HCT116 (cell line): ENCODE results near the gene DHRS12. TPM values are rescaled to one million over a fixed set of nuclear protein-coding genes. Genes with fewer than 3 reads are reported as not detected.

Experiments used
- ATAC-seq: fragments of 200-7000 bp; cut with Tn5 transposase; 2 replicates; pipeline ENCODE4 v1.9.1; 2020; ENCODE audit warnings: mild to moderate bottlenecking, moderate library complexity
- BruUV-seq: library from RNA; stranded (reverse); fragments of 400-500 nt; replicated peaks from 2 replicates; lab custom pipeline; 2021; lab: Mats Ljungman, UMichigan
- CTCF ChIA-PET: fragments of 300-600 bp; sonication (Branson Sonifier 250); formaldehyde crosslinking; loops from one replicate; lab custom pipeline; 2021; ENCODE audit warnings: antibody characterized with exemption; lab: Charles Lee
- POLR2A ChIA-PET: fragments of 300-600, 350-600 bp; sonication (Branson Sonifier 250); formaldehyde crosslinking; loops from one replicate; lab custom pipeline; 2021; ENCODE audit warnings: antibody characterized with exemption; lab: Charles Lee
- RAD21 ChIA-PET, 2 experiments: fragments of 300-600 bp; sonication (Branson Sonifier 250); formaldehyde crosslinking; loops; one replicate each; lab custom pipeline; 2023; ENCODE audit warnings: low total read pairs in 2 of 2; ENCODE audit not compliant: uncharacterized antibody in 2 of 2, unreplicated experiment in 2 of 2, low non-redundant PET in 1 of 2; lab: Charles Lee
- DNase-seq: peaks from one replicate; pipeline ENCODE4 v3.0.0-alpha.2; 2010; ENCODE audit warnings: low read depth, low spot score
- H2AFZ ChIP-seq: fragments of 200-600 bp; shearing (Covaris generic), sonication (generic); 2 replicates; pipeline ENCODE4 v1.6.1; 2017; ENCODE audit warnings: low read depth, mixed run types, mixed read lengths, antibody characterized with exemption, low read length; ENCODE audit not compliant: poor library complexity, severe bottlenecking
- H3K27ac ChIP-seq: 2 replicates; pipeline ENCODE4 v1.5.1; 2012; ENCODE audit warnings: low read depth, low read length
- H3K27me3 ChIP-seq: fragments of 200-600 bp; sonication (generic); 2 replicates; pipeline ENCODE4 v1.6.1; 2016; ENCODE audit warnings: mixed run types, low read length, mixed read lengths; ENCODE audit not compliant: insufficient read depth
- H3K36me3 ChIP-seq, 2 experiments: fragments of 200-500 bp in 1 of 2; fragments of 200-600 bp in 1 of 2; sonication (Bioruptor generic) in 1 of 2; sonication (generic) in 1 of 2; 2 replicates each; pipeline versions ENCODE4 v1.5.1 to v1.6.1; 2014 to 2016; ENCODE audit warnings: low read length in 2 of 2, inconsistent platforms in 1 of 2, mixed read lengths in 1 of 2, mixed run types in 1 of 2; ENCODE audit not compliant: insufficient read depth in 2 of 2, control insufficient read depth in 1 of 2
- H3K4me1 ChIP-seq, 2 experiments: fragments of 200-600 bp in 1 of 2; sonication (generic) in 1 of 2; 2 replicates each; pipeline versions ENCODE4 v1.5.1 to v1.6.1; 2012 to 2017; ENCODE audit warnings: low read length in 2 of 2, inconsistent platforms in 1 of 2, mild to moderate bottlenecking in 1 of 2, mixed read lengths in 1 of 2, mixed run types in 1 of 2, moderate library complexity in 1 of 2; ENCODE audit not compliant: insufficient read depth in 2 of 2, control insufficient read depth in 1 of 2
- H3K4me2 ChIP-seq: fragments of 200-600 bp; sonication (generic); 2 replicates; pipeline ENCODE4 v1.6.1; 2017; ENCODE audit warnings: mixed run types, low read length, mixed read lengths
- H3K4me3 ChIP-seq, 2 experiments: fragments of 200-600 bp in 1 of 2; sonication (generic) in 1 of 2; replicated peaks in 1 of 2; 2 replicates each; pipeline ENCODE4 v1.5.1; 2011 to 2016; ENCODE audit warnings: low read length in 2 of 2, control low read depth in 1 of 2, low read depth in 1 of 2, mild to moderate bottlenecking in 1 of 2, mixed read lengths in 1 of 2, mixed run types in 1 of 2
- H3K79me2 ChIP-seq: fragments of 200-600 bp; sonication (generic); 2 replicates; pipeline ENCODE4 v1.6.1; 2017; ENCODE audit warnings: mild to moderate bottlenecking, mixed run types, low read length, moderate library complexity, mixed read lengths; ENCODE audit not compliant: insufficient read depth
- H3K9ac ChIP-seq: fragments of 200-600 bp; sonication (generic); 2 replicates; pipeline ENCODE4 v1.6.1; 2016; ENCODE audit warnings: low read length, mixed read lengths
- H3K9me2 ChIP-seq: fragments of 200-600 bp; sonication (generic), shearing (Covaris generic); 2 replicates; pipeline ENCODE4 v1.6.1; 2017; ENCODE audit warnings: mixed run types, mild to moderate bottlenecking, moderate library complexity; ENCODE audit not compliant: insufficient read depth
- H3K9me3 ChIP-seq, 2 experiments: fragments of 200-500 bp in 1 of 2; fragments of 200-600 bp in 1 of 2; sonication (Bioruptor generic) in 1 of 2; sonication (generic) in 1 of 2; 2 replicates each; pipeline ENCODE4 v1.6.1; 2014 to 2017; ENCODE audit warnings: low read length in 2 of 2, mixed read lengths in 2 of 2, inconsistent platforms in 1 of 2, low read depth in 1 of 2, mild to moderate bottlenecking in 1 of 2, mixed run types in 1 of 2, moderate library complexity in 1 of 2; ENCODE audit not compliant: control insufficient read depth in 1 of 2, insufficient read depth in 1 of 2
- H4K20me1 ChIP-seq: fragments of 200-600 bp; sonication (generic), shearing (Covaris generic); 2 replicates; pipeline ENCODE4 v1.6.1; 2017; ENCODE audit warnings: mixed run types, mild to moderate bottlenecking, moderate library complexity; ENCODE audit not compliant: insufficient read depth
- ATF3 ChIP-seq: IDR thresholded peaks from 2 replicates; pipeline ENCODE4 v1.6.1; 2012
- CBX3 ChIP-seq: IDR thresholded peaks from 2 replicates; pipeline ENCODE4 v1.6.1; 2012; ENCODE audit warnings: low read depth
- CEBPB ChIP-seq: IDR thresholded peaks from 2 replicates; pipeline ENCODE4 v1.6.1; 2012; ENCODE audit warnings: low read depth
- CTCF ChIP-seq, 3 experiments: fragments of 200-600 bp in 1 of 3; sonication (generic) in 1 of 3; IDR thresholded peaks in 2 of 3; conservative IDR thresholded peaks in 1 of 3; 2 replicates each; pipeline ENCODE4 v1.5.1; 2012 to 2017; ENCODE audit warnings: low read depth in 2 of 3, low read length in 2 of 3, antibody characterized with exemption in 1 of 3, borderline replicate concordance in 1 of 3, control low read depth in 1 of 3, mild to moderate bottlenecking in 1 of 3, mixed read lengths in 1 of 3, mixed run types in 1 of 3, moderate library complexity in 1 of 3; ENCODE audit not compliant: insufficient read depth in 1 of 3
- EZH2phosphoT487 ChIP-seq: fragments of 200-600 bp; IDR thresholded peaks from 2 replicates; pipeline ENCODE4 v1.6.1; 2018; ENCODE audit warnings: antibody characterized with exemption, borderline replicate concordance
- JUND ChIP-seq: IDR thresholded peaks from 2 replicates; pipeline ENCODE4 v1.6.1; 2012
- RAD21 ChIP-seq: IDR thresholded peaks from 2 replicates; pipeline ENCODE4 v1.6.1; 2012; ENCODE audit warnings: low read depth, mild to moderate bottlenecking
- SRF ChIP-seq: IDR thresholded peaks from 2 replicates; pipeline ENCODE4 v1.6.1; 2012; ENCODE audit warnings: low read depth
- YY1 ChIP-seq: IDR thresholded peaks from 2 replicates; pipeline ENCODE4 v1.6.1; 2011; ENCODE audit warnings: low read length, low read depth, moderate library complexity, mild to moderate bottlenecking; ENCODE audit not compliant: insufficient replicate concordance; ENCODE audit errors: extremely low read depth
- ZBTB33 ChIP-seq: IDR thresholded peaks from 2 replicates; pipeline ENCODE4 v1.6.1; 2011; ENCODE audit warnings: mild to moderate bottlenecking, low read length, moderate library complexity; ENCODE audit not compliant: insufficient replicate concordance; ENCODE audit errors: extremely low read depth
- ZFX ChIP-seq: fragments of 450-650 bp; IDR thresholded peaks from 2 replicates; pipeline ENCODE4 v1.6.1; 2017
- ZNF274 ChIP-seq: fragments of 200-500 bp; sonication (Bioruptor generic); IDR thresholded peaks from 2 replicates; pipeline ENCODE4 v1.6.1; 2014; ENCODE audit warnings: mild to moderate bottlenecking, low read depth, low read length, inconsistent platforms
- intact Hi-C: fragments of 100-400 bp; cut with micrococcal nuclease; formaldehyde crosslinking; loops from 2 replicates; pipeline ENCODE4 v1.10.0; 2022
- total RNA-seq: library from RNA; stranded (reverse); gene quantifications from one replicate; pipeline ENCODE4 v1.2.1, GENCODE V29; 2021; ENCODE audit not compliant: unreplicated experiment

The DHRS12 gene
- total RNA-seq, 1 experiment from 2014 or later, result 3.9 TPM

DNA sequence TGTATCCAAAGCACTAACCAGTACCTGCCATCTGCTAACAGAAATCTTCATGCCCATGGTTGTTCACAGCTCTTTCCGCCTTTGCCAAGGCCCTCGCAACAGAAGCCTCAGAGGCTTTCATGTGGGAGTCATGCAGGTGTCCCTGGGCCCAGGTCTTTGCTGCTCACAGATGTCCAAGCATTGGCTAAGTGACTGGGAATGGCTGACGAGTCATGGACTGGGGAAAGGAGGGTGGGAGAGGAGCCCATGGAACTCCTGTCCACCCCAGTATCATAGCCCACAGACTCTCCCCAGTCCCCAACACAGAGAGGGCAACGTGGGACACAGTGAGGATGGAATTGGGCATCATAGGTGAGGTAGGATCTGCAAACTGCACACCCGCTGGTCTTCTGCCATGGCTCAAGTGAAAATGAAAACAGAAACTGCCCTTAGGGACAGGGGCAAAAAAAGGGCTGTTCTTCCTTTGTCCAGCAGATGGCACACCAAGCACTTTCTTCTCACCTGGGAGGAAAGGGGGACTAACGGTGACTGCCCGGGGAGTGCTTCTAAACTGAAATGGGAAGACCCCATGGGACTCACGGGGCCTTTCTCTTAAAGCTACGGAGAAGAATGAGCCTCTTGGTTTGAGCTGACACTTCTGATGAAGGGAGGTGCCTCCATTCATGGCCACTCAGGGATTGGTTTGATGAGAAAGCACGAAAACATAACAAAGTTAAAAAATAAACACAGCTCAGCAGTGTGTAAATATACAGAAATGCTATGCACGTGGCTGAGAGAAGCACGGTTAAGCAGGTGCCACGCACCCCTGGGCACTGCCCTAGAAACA, 11.1 kb upstream of the DHRS12 start:
- Histone ChIP-seq H3K4me2 (peak overlapping the region; percentile 63), H3K36me3 (no peaks in the 10 kb centered on the region), H3K79me2 (no peaks in the 10 kb centered on the region), H4K20me1 (no peaks in the 10 kb centered on the region), H3K27ac (no peak overlapping the region), H3K4me1 (peaks cover 0 to 31% of the 10 kb centered on the region in 2 experiments; a peak in 3 of 4 replicates), H3K9me2 (no peaks in the 10 kb centered on the region), H2AFZ (peak overlapping the region; percentile 52), H3K27me3 (no peaks in the 10 kb centered on the region; the same call in 1 of the 2 replicates), H3K9me3 (no peaks in the 10 kb centered on the region), H3K4me3 (peak overlapping the region; percentile 15 to 33), H3K9ac (no peak overlapping the region)
- BruUV-seq, result no TSS peak
- TF ChIP-seq ZFX, result no peak
- peak; percentile 76 for TF ChIP-seq RAD21
- peak; percentile 75 to 87 (median 85) for TF ChIP-seq CTCF (IDR thresholded peaks at IDR 0.05 in 2 of 3, conservative IDR thresholded peaks at IDR 0.05 in 1 of 3; ENCODE audit: borderline replicate concordance in 1 of 3, insufficient read depth in 1 of 3, low read depth in 2 of 3, low read length in 2 of 3)
- no peak for TF ChIP-seq ZNF274
- CTCF ChIA-PET, result interaction anchor here (0.6 to 2.7 kb wide), 11 partner anchors 14 to 389 kb away, joined by 3 to 22 read pairs (median 4); partner anchors contain the start of genes NEK5 and TMEM272
- RAD21 ChIA-PET, result no interaction called here
- peak; percentile 60 for DNase-seq
- ATAC-seq, result peak; percentile 81
- POLR2A ChIA-PET, result no interaction called here
- intact Hi-C loops, result loop anchor here (1.0 kb wide), 2 partner anchors 312 to 386 kb away; no protein-coding TSS in a partner anchor

DNA sequence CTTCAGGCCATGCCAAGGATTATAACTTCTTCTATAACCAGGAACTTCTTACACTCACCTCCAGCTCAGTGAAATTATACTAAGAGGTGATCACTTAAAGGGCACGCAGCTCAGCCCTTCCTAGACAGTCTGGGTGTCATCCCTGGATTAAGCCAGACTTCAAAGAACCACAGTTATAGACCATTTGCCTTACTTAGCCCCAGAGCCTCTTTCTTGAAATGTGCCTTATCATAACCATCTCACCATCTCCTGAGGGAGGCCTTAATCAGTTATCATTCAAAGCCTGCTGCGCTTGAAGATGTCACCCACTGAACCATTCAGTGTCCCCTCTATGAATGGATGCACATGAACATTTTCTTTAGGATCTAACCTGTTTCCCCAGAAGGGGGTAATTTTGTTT, 10.1 kb upstream of the DHRS12 start:
- POLR2A ChIA-PET, result no interaction called here
- intact Hi-C loops, result no loop called here
- RAD21 ChIA-PET, result no interaction called here

More for the DNA sequence above, 10.1 kb upstream of the DHRS12 start:
- H2AFZ ChIP-seq, result no peak overlapping the region
- H3K9me2 ChIP-seq, result no peaks in the 10 kb centered on the region
- no peaks in the 10 kb centered on the region for H3K9me3 ChIP-seq
- TF ChIP-seq YY1, result no peak
- TF ChIP-seq SRF, result no peak
- no peak for TF ChIP-seq EZH2phosphoT487
- TF ChIP-seq CBX3, result no peak
- no peak for TF ChIP-seq CEBPB
- TF ChIP-seq ZBTB33, result no peak
- no peak for TF ChIP-seq ATF3
- no peak for TF ChIP-seq JUND
- peaks cover 0 to 31% of the 10 kb centered on the region in 2 experiments; a peak in 3 of 4 replicates for H3K4me1 ChIP-seq
- H3K4me2 ChIP-seq, result no peak overlapping the region
- H3K36me3 ChIP-seq, result no peaks in the 10 kb centered on the region
- BruUV-seq, result no TSS peak
- no peak for DNase-seq
- no peak overlapping the region for H3K4me3 ChIP-seq
- no peak overlapping the region for H3K9ac ChIP-seq
- H3K79me2 ChIP-seq, result no peaks in the 10 kb centered on the region
- no peak overlapping the region for H3K27ac ChIP-seq
- ATAC-seq, result no peak
- no peaks in the 10 kb centered on the region for H4K20me1 ChIP-seq
- CTCF ChIA-PET, result interaction anchor here (0.6 to 2.7 kb wide), 3 partner anchors 13 to 390 kb away, joined by 3 to 22 read pairs (median 3); partner anchors contain the start of gene NEK5
- H3K27me3 ChIP-seq, result no peaks in the 10 kb centered on the region
